ENCODE data around the gene UNC5B. TPM values are rescaled to one million over a fixed set of nuclear protein-coding genes. Genes with fewer than 3 reads are reported as not detected.
A peak's percentile ranks its signal among the peaks of the same experiment; 100 is the strongest.

UNC5B gene
- total RNA-seq, 4 donors from 2014 or later, result 3.3 to 7.0 (median 5.9) TPM

DNA sequence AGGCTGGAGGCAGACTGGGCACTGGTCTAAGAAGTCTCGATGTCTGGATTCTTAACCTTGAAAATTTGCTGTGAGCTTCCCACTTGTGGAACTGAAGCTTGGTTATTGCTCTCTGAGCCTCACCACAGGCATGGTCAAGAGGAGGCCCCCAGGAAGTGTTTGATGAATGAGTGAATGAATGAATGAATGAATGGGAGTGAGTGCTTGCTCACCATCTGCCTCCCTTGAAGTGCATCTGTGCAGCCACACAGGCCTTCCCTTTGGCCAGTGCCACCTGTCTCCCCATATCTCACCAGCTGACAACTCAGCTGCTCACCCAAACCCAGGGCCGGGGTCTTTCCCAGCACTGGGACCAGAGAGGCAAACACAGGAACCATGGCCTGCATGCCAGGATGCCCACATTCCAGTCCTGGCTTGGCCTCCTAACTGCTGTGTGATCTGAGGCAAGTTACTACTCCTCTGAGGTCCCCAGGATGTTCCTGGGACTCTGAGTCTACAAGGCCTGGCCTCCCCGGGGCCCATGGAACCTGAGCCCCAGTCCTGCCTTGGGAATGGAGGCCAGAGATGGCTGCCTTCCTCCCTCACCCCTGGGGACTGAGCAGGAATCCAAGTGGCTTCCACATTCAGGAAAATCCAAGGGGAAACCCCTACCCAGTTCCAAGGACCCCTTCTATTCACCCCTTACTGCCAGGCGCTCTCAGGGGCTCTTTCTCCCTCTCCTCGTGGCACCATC, 55.3 kb downstream of the UNC5B start:
- DNase-seq (ENCODE audit: low spot score in 2 of 2), result no peak
- H3K4me1 ChIP-seq, result peaks cover 0 to 8% (median 0%) of the 10 kb centered on the region in 4 donors
- no peak overlapping the region for H3K27ac ChIP-seq
- H3K27me3 ChIP-seq, result no peaks in the 10 kb centered on the region
- H3K9me3 ChIP-seq, result no peaks in the 10 kb centered on the region
- H3K4me3 ChIP-seq, result no peak overlapping the region
- WGBS, 2 donors, result 87 to 95% methylated on average over 4 to 5 of the region's 5 CpGs
- TF ChIP-seq, protein P1, sequence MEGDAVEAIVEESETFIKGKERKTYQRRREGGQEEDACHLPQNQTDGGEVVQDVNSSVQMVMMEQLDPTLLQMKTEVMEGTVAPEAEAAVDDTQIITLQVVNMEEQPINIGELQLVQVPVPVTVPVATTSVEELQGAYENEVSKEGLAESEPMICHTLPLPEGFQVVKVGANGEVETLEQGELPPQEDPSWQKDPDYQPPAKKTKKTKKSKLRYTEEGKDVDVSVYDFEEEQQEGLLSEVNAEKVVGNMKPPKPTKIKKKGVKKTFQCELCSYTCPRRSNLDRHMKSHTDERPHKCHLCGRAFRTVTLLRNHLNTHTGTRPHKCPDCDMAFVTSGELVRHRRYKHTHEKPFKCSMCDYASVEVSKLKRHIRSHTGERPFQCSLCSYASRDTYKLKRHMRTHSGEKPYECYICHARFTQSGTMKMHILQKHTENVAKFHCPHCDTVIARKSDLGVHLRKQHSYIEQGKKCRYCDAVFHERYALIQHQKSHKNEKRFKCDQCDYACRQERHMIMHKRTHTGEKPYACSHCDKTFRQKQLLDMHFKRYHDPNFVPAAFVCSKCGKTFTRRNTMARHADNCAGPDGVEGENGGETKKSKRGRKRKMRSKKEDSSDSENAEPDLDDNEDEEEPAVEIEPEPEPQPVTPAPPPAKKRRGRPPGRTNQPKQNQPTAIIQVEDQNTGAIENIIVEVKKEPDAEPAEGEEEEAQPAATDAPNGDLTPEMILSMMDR (IDR thresholded peaks at IDR 0.05), result no peak
- no peak for TF ChIP-seq EP300 (IDR thresholded peaks at IDR 0.05)
- TF ChIP-seq POLR2A (IDR thresholded peaks at IDR 0.05), result no peak
- H3K36me3 ChIP-seq, result no peaks in the 10 kb centered on the region

DNA sequence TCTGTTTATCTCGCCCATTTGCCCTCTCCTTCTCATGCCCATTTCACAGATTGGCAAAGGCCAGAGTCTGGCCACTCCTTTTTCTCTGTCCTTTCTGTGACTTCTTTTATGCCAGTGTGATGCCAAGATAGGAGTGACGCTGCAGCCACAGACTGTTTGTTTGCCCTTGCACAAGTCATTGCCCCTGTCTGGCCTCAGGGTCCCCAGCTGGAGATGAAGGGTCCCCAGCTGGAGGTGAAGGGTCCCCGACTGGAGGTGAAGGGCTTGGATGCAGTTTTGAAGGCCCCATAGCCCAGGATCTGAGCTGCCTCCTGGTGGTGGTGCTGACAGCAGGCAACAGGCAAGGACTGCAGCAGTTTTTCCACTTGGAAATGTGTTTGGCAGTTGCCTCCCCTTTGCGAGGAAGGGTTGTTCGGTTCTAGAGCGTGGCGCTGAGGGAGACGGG, 55.9 kb downstream of the UNC5B start:
- no peak overlapping the region for H3K27ac ChIP-seq

DNA sequence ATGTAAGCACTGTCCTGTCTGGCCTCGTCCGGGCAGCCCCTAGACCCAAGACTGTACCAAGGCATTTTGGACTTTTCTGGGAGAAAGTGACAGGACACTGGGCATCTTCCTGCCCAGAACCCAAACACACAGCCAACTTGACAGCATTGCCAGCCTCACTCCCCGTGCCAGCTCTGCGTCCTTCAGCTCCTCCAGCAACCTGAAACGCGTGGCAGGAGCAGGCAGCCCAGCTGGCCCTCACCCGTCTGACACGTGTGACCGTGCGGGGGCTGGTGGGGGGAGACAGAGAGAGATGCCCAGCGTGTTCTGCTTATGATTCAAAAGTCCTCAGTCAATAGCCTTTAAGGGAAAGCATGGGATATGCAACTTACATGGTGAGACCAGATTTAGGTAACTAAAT, 56.4 kb downstream of the UNC5B start:
- H3K4me3 ChIP-seq, result no peak overlapping the region
- WGBS, 2 donors, result 66 to 80% methylated on average over 11 of the region's 11 CpGs
- no peak overlapping the region for H3K27ac ChIP-seq
- no peak for DNase-seq (ENCODE audit: low spot score in 2 of 2)
- H3K27me3 ChIP-seq, result no peaks in the 10 kb centered on the region
- no peaks in the 10 kb centered on the region for H3K36me3 ChIP-seq
- no peaks in the 10 kb centered on the region for H3K9me3 ChIP-seq
- TF ChIP-seq EP300 (IDR thresholded peaks at IDR 0.05), result no peak
- TF ChIP-seq, protein P1 (IDR thresholded peaks at IDR 0.05), result peak in 1 of 5 experiments; percentile 1
- H3K4me1 ChIP-seq, result peaks cover 0 to 8% (median 0%) of the 10 kb centered on the region in 4 donors

More for the DNA sequence above, 55.9 kb downstream of the UNC5B start:
- H3K4me3 ChIP-seq, result no peak overlapping the region
- H3K9me3 ChIP-seq, result no peaks in the 10 kb centered on the region
- DNase-seq (ENCODE audit: low spot score in 2 of 2), result no peak
- no peaks in the 10 kb centered on the region for H3K36me3 ChIP-seq
- H3K4me1 ChIP-seq, result peaks cover 0 to 8% (median 0%) of the 10 kb centered on the region in 4 donors
- TF ChIP-seq, protein P1 (IDR thresholded peaks at IDR 0.05), result peak in 2 of 5 experiments; percentile 10 to 29
- TF ChIP-seq POLR2A (IDR thresholded peaks at IDR 0.05), result no peak
- TF ChIP-seq EP300 (IDR thresholded peaks at IDR 0.05), result no peak
- no peaks in the 10 kb centered on the region for H3K27me3 ChIP-seq
- 53 to 81% methylated on average over 8 of the region's 8 CpGs for WGBS, 2 donors

DNA sequence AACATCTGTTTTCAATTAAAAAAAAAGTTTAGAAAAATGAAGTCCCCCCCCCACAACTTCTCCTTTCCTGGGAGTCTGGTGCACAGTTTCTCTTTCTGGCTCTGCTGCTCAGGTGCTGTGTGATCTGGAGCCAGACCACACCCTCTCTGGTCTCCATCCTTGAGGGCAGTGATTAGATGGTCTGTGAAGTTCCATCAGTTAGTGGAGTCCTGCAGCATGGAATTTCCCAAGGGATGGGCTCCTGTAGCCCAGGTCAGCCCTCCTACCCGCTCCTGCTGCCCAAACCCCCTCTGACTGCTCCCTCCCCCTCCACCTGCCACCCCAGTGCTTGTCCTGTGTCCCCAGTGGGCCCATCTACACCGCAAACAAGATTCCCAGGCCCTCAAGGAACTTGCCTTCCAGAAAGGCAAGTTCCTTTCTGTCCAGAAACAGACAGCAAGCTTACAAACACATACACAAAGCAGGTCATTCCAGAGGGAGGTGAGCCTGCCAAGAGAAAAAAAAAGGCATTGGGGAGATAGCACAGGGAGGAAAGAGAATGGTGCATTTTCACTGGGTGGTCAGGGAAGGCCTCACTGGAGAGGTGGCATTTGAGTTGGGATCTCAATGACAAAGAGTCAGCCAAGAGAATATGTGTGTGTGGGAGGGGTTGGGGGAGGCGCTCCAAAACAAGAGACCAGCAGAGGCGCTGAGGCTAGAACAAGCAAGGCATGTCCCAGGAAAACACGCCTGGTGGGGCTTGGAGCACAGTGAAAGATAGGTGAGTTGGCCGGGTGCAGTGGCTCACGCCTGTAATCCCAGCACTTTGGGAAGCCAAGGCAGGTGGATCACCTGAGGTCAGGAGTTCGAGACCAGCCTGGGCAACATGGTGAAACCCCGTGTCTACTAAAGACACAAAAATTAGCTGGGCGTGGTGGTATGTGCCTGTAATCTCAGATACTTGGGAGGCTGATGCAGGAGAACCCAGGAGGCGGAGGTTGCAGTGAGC, 57.2 kb downstream of the UNC5B start:
- Histone ChIP-seq H3K4me1 (peaks cover 0 to 8% (median 0%) of the 10 kb centered on the region in 4 donors), H3K4me3 (no peak overlapping the region), H3K9me3 (no peaks in the 10 kb centered on the region), H3K36me3 (no peaks in the 10 kb centered on the region), H3K27me3 (no peaks in the 10 kb centered on the region), H3K27ac (no peak overlapping the region)
- WGBS, 2 donors, result 64 to 66% methylated on average over 11 of the region's 11 CpGs
- no peak for TF ChIP-seq EP300 (IDR thresholded peaks at IDR 0.05)
- TF ChIP-seq, protein P1 (IDR thresholded peaks at IDR 0.05), result no peak
- no peak for TF ChIP-seq POLR2A (IDR thresholded peaks at IDR 0.05)
- DNase-seq (ENCODE audit: low spot score in 2 of 2), result no peak

Data from tibial nerve (tissue), 4 donors.